Hematopoietic multipotent progenitor cell treated with erythropoietin and hydrocortisone succinate and interleukin-3 and kit ligand, for 4 days (in vitro differentiated cells): Measurements from ENCODE around the gene ABCA1.
"Not testable (repeated sequence)": the region's sequence is repeated elsewhere in the genome, so short reads cannot be mapped to it uniquely, and the experiment has no call there.

Experiments used
- DNase-seq: peaks from one replicate; pipeline ENCODE4 v3.0.0-alpha.2; 2015

The ABCA1 gene

DNA sequence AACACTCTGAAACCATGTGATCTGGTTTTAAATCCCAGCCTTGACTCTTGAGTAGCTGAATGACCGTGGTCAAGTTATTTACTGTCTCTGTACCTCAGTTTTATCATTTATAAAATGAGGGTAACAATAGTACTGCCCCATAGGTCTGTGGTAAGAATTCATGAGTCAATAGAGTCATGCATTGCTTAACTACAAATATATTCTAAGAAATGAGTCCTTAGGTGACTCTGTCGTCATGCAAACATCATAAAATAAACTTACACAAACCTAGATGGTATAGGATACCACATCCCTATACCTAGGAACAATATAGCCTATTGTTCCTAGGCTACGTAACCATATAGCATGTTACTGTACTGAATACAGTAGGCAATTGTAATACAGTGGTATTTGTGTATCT, 20.3 kb upstream of the ABCA1 start:
- DNase-seq = no peak

DNA sequence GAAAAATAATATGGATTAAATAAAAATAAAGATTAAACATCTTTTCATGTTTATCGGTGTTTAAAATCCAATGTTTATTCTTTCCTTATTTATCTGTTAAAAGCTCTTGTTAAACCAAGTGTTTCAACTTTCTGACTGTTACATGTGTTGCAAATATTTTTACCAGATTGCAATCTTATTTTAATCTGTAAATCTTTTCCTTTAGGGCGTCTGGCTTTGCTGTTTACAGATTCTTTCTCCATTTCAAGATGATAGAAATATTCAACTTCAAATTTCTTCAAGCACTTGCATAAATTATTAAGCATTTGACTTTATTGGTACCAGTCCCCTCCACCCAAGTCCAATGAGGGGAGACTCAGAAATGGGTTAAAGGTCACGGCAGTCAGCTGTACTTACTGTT, 16.9 kb upstream of the ABCA1 start:
- no peak for DNase-seq

DNA sequence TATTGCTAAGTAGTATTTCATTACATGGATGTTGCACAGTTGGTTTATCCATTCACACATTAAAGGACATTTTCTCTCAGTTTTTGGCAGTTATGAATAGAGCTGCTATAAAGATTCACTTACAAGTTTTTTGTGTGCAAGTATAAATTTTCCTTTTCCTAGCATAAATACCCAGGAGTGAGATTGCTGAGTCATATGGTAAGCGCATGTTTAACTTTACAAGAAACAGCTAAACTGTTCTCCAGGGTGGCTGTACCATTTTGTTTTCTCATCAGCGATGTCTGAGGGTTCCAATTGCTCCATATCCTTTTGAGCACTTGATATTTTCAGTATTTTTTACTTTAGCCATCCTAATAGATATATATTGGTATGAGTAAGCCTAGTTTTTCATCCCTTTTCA, 16.4 kb upstream of the ABCA1 start:
- no peak for DNase-seq

GRCh38 chr9:104941597-104941996, 13.6 kb upstream of the ABCA1 start:
- no peak for DNase-seq

GRCh38 chr9:104936291-104936690, 8.3 kb upstream of the ABCA1 start:
- DNase-seq = no peak

GRCh38 chr9:104935501-104935810, 7.5 kb upstream of the ABCA1 start:
- DNase-seq = not testable (repeated sequence)

GRCh38 chr9:104934691-104935500, 6.9 kb upstream of the ABCA1 start:
- DNase-seq = peak; percentile 29

GRCh38 chr9:104933091-104933490, 5.1 kb upstream of the ABCA1 start:
- not testable (repeated sequence) for DNase-seq

- DNase-seq = no peak
Measured at GRCh38 chr9:104931256-104931655, 3.3 kb upstream of the ABCA1 start.

DNA sequence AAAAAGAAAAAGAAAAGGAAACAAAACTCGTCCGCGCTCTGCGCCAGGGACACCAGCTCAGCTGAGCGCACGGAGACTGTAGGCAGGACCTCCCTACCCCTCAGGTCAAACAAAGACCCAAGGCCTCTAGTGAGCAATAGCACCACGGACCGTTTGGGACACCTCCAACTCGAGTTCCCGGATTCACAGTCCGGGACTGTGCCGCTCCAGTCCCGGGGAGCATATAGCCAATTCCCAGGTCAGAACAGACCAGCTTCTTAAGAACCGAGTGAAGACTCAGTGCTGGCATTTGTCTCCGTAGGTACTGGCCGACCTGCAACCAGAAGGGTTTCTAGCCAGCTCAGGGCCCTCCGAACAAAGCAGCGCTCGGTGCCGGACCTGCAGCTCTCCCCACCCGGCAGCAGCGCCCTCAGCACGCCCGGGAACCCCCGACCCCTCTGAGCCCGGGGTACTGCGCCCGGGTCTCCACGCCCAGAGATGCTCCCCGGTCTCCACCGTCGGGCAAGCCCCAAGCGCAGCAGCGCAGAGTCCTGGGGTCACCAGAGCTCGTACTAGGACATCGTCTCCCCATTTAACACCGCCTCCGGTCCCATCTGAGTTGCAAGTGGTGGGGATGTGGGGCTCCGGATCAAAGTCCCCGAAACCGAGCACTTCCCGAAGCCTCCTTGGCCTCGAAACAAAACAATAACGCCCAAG, 591 bp downstream of the ABCA1 start:
- peak; percentile 35 for DNase-seq

- DNase-seq = no peak
Measured at GRCh38 chr9:104923740-104924139, 4.2 kb downstream of the ABCA1 start.

DNA sequence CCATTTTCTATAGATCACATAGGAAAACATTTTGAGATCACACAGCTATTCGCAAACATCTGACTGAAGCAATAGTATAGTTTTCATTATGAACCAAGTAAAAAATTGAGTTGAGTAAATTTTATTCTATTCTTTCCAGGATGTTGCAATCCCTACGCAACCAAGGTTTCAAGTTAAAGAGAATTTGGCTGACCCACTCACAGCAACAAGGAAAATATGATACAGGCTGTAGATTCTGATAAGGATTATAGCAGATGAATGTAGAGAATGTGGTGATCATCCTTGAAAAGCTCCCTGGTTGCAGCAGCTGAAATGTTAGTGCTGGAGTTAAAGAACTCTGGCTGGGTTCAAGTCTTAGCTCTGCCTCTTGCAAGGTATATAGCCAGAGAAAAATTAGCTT, 4.7 kb downstream of the ABCA1 start:
- peak; percentile 14 for DNase-seq

DNA sequence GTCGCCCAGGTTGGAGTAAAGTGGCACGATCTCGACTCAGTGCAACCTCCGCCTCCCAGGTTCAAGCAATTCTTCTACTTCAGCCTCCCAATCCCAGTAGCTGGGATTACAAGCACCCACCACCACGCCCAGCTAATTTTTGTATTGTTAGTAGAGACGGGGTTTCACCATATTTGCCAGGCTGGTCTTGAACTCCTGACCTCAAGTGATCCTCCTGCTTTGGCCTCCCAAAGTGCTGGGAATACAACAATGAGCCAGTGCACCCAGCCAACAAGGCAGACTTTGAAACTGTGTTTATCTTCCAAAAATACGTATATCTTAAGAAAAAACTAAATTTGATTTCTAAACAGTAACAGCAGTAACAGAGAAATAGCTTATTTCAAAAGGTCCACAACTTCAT, 5.2 kb downstream of the ABCA1 start:
- DNase-seq = not testable (repeated sequence)

DNA sequence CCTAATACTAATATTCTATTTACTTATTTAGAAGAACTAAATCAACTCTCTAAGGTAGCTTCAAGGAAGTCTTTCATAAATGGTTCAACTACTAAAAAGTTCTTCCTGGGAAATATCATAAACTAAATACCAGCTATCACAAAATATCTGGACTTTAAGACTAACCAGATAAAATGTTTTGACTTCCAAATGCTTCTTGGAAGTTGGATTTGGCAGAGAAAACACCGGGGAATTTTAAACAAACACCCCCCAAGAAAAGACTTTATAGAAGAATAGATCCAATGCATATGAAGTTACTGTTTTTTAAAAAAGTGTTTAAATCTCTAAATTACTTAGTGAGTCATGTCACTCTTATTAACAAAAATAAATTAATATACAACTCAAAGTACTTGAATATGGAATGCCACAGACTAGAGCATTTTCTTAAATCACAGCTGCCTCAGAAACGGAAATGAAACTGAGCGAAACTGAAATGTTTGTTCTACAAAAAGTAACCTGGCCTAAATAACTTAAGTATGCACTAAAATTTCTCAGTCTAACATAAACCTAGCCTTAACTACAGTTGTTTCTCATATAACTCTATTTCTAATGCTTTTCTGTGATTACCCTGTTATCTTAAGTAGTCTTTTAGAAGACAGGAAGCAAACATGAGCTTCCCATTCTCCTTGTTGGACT, 6.8 kb downstream of the ABCA1 start:
- DNase-seq = no peak

DNA sequence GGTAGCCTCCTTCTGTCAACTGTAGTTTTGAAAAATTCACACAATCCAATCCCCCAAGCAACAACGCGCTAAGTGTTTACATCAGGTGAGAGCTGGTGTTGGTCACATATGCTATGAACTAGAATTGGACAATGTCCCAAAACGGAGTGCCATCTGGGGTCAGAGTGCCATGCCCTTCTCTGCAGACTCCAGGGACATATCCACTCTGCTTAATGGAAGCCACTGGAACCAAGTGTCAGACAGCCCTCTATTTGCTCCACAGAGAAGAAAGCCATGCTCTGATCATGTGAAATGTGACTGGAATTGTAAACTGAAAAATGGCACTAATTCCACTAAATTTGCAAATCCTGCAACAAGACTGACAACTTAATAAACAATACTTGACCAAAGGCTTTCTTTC, 12.2 kb downstream of the ABCA1 start:
- DNase-seq = no peak

DNA sequence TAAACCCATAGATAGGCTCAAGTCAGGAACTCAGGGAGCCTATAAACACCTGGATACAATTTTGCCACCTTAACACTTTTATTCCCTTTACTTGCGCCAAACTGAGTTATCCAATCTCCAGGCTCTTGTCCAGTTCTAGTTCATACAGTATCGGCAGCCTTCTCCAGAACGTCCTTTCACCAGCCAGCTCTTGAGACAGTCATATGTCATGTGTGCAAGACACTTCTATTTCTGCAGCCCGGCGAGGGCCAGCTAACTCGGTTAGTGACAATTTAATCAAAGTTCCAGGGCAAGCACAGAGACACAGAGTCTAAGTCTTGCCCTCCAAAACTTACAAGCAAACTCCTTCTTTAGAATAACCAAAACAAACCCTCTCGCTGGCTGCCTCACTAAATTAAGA, 12.9 kb downstream of the ABCA1 start:
- no peak for DNase-seq

GRCh38 chr9:104914466-104914865, 13.5 kb downstream of the ABCA1 start:
- peak; percentile 77 for DNase-seq

DNA sequence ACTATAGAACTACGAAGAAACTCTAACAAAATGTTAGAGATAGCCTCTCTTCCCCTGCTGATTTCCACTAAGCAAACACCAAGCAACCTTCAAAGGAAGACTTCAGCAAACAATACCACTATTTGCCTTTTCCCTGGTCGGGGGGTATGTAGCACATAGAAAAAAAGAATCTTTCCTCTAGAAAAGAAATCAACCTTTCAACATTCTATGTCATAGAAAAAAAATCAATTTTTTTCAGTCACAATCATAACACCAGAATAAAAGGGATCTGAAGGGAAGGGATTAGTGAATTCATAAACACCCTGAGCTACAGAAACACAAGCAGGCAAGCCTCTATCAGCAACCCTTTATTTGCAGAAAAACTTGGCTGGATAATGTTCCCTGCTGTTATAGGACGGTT, 15.3 kb downstream of the ABCA1 start:
- no peak for DNase-seq

DNA sequence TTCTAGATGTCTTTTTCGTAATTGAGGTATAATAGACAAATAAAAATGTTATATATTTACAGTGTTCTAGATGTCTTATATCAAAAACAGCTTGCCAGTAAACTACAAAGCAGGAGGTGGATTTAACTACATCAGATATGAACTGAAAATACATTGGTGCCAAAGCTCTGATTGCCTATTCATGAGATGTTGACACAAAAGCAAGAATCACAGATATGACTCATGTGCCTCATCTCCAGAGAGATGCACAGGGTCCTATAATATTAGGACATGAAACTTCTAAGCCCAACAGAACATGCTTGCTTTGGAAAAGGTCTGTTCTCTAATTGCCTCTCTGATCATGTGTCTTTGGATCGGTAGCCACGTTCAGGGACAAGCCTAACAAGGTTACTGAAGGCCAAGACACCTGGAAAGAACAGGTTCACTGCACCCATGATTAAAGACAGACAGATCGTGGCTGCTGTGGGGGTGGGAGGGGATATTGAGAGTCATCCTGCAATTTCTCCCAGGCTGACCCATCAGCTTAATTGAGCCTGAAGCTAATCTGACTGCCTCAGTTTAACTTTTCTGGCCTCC, 16.8 kb downstream of the ABCA1 start:
- no peak for DNase-seq

DNA sequence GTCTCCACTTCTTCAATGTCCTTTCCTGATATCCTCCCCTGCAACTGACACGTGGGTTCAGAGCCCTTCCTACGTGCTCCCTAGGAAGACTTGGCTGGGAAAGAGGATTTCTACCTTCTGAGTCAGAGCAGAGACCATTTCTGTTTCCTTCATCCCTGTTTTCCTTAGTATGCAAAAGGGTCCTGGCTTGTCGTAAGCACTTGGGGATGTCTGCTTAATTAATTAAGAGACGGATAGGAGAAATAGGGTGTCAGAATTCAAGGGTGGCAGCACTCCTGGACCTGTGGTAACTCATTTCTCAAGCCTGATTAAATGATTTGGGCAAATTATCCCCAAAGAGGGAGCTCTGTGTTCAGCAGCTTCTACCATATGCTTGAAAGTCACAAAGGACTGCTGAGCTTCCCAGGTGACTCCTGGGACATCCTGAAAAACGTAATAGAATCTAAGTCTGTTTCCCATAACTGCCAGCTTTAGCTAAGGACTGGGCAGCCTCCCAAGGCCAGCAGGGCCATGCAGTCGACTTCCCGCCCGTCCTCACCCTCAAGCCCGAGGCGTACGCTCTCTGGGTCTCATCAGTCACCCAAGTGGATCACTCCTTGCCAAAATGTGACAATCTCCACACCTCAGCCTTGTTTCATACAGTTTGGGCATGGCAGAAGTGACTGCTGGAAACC, 20.5 kb downstream of the ABCA1 start:
- no peak for DNase-seq

GRCh38 chr9:104906441-104907277, 21.3 kb downstream of the ABCA1 start:
- DNase-seq = no peak

GRCh38 chr9:104905931-104906330, 22.0 kb downstream of the ABCA1 start:
- no peak for DNase-seq
